IMR-90 (cell line): ENCODE data around the gene PLA2G4B. TPM values are rescaled to one million over a fixed set of nuclear protein-coding genes. Genes with fewer than 3 reads are reported as not detected.

Source experiments
- ATAC-seq: fragments of 200-7000 bp; cut with Tn5 transposase; 2 replicates; pipeline ENCODE4 v1.9.1; 2020; ENCODE audit warnings: low read depth, mild to moderate bottlenecking, moderate library complexity
- BruUV-seq: library from RNA; stranded (reverse); fragments of 400-500 nt; replicated peaks from 2 replicates; lab custom pipeline; 2021; lab: Mats Ljungman, UMichigan
- CTCF ChIA-PET: fragments of 300-600 bp; formaldehyde crosslinking; extraction: SDS; loops from one replicate; lab custom pipeline; 2021; ENCODE audit warnings: antibody characterized with exemption; lab: Yijun Ruan, JAX
- POLR2A ChIA-PET: fragments of 300-600 bp; sonication (Branson Sonifier 250); formaldehyde crosslinking; loops from one replicate; lab custom pipeline; 2022; ENCODE audit warnings: antibody characterized with exemption; ENCODE audit not compliant: unreplicated experiment; lab: Charles Lee
- DNase-seq: peaks from one replicate; pipeline ENCODE4 v3.0.0; 2013
- H2AFZ ChIP-seq: replicated peaks from 2 replicates; pipeline ENCODE3; 2013; ENCODE audit warnings: low read length, mild to moderate bottlenecking; ENCODE audit not compliant: poor library complexity
- H2AK5ac ChIP-seq: 2 replicates; pipeline ENCODE4 v1.6.1; 2013; ENCODE audit warnings: low read depth, low read length, inconsistent platforms
- H2AK9ac ChIP-seq: replicated peaks from 2 replicates; pipeline ENCODE3; 2013; ENCODE audit warnings: mild to moderate bottlenecking, low read depth, low read length, moderate library complexity; ENCODE audit not compliant: poor library complexity
- H2BK120ac ChIP-seq: 2 replicates; pipeline ENCODE4 v1.6.1; 2013; ENCODE audit warnings: low read depth, low read length, inconsistent platforms
- H2BK15ac ChIP-seq: 3 replicates; pipeline ENCODE4 v1.6.1; 2013; ENCODE audit warnings: low read depth, low read length, inconsistent platforms
- H2BK20ac ChIP-seq: 2 replicates; pipeline ENCODE4 v1.6.1; 2013; ENCODE audit warnings: low read depth, mild to moderate bottlenecking, inconsistent platforms, low read length, moderate library complexity
- H2BK5ac ChIP-seq: 2 replicates; pipeline ENCODE4 v1.6.1; 2013; ENCODE audit warnings: mild to moderate bottlenecking, low read depth, low read length, inconsistent platforms; ENCODE audit not compliant: poor library complexity, severe bottlenecking
- H3K14ac ChIP-seq: replicated peaks from 2 replicates; pipeline ENCODE4 v1.6.1; 2013; ENCODE audit warnings: low read depth, low read length, inconsistent platforms
- H3K18ac ChIP-seq: 2 replicates; pipeline ENCODE4 v1.6.1; 2013; ENCODE audit warnings: low read depth, low read length, control low read depth
- H3K23ac ChIP-seq: 2 replicates; pipeline ENCODE4 v1.6.1; 2013; ENCODE audit warnings: low read depth, low read length, inconsistent platforms
- H3K27ac ChIP-seq: 2 replicates; pipeline ENCODE4 v1.5.1; 2013; ENCODE audit warnings: mild to moderate bottlenecking, control low read depth, low read length; ENCODE audit not compliant: insufficient read depth
- H3K27me3 ChIP-seq: 2 replicates; pipeline ENCODE4 v1.6.1; 2013; ENCODE audit warnings: low read length; ENCODE audit not compliant: control insufficient read depth, insufficient read depth
- H3K36me3 ChIP-seq: 2 replicates; pipeline ENCODE4 v1.6.1; 2013; ENCODE audit warnings: low read length, mixed read lengths; ENCODE audit not compliant: control insufficient read depth, insufficient read depth
- H3K4ac ChIP-seq: 2 replicates; pipeline ENCODE4 v1.6.1; 2013; ENCODE audit warnings: low read depth, low read length, inconsistent platforms
- H3K4me1 ChIP-seq: 2 replicates; pipeline ENCODE4 v1.6.1; 2013; ENCODE audit warnings: low read length, mixed read lengths; ENCODE audit not compliant: control insufficient read depth, insufficient read depth
- H3K4me2 ChIP-seq: 2 replicates; pipeline ENCODE4 v1.6.1; 2013; ENCODE audit warnings: low read depth, mild to moderate bottlenecking, control low read depth, low read length, moderate library complexity
- H3K4me3 ChIP-seq: 2 replicates; pipeline ENCODE4 v1.5.1; 2013; ENCODE audit warnings: low read depth, mild to moderate bottlenecking, control low read depth, low read length, moderate library complexity; ENCODE audit not compliant: insufficient read depth
- H3K56ac ChIP-seq: 2 replicates; pipeline ENCODE4 v1.6.1; 2013; ENCODE audit warnings: low read length, inconsistent platforms; ENCODE audit not compliant: insufficient read depth; ENCODE audit errors: extremely low read depth
- H3K79me1 ChIP-seq, 2 experiments: 2 replicates each; pipeline ENCODE4 v1.6.1; 2013; ENCODE audit warnings: low read length in 2 of 2, inconsistent platforms in 1 of 2, low read depth in 1 of 2
- H3K9ac ChIP-seq: 2 replicates; pipeline ENCODE4 v1.6.1; 2013; ENCODE audit warnings: low read depth, low read length, control low read depth
- H3K9me1 ChIP-seq: 2 replicates; pipeline ENCODE4 v1.6.1; 2013; ENCODE audit warnings: low read length, inconsistent platforms; ENCODE audit not compliant: insufficient read depth
- H3K9me3 ChIP-seq: 2 replicates; pipeline ENCODE4 v1.6.1; 2013; ENCODE audit warnings: low read length; ENCODE audit not compliant: control insufficient read depth, insufficient read depth
- H4K20me1 ChIP-seq: 2 replicates; pipeline ENCODE4 v1.6.1; 2013; ENCODE audit warnings: low read length, inconsistent platforms; ENCODE audit not compliant: insufficient read depth
- H4K5ac ChIP-seq: 2 replicates; pipeline ENCODE4 v1.6.1; 2013; ENCODE audit warnings: mild to moderate bottlenecking, low read depth, low read length, control low read depth
- H4K8ac ChIP-seq, 2 experiments: 2 replicates each; pipeline ENCODE4 v1.6.1; 2013; ENCODE audit warnings: low read depth in 2 of 2, low read length in 2 of 2, control low read depth in 1 of 2, inconsistent platforms in 1 of 2
- H4K91ac ChIP-seq: 2 replicates; pipeline ENCODE4 v1.6.1; 2013; ENCODE audit warnings: low read depth, low read length, inconsistent platforms; ENCODE audit not compliant: insufficient read depth
- MXI1 ChIP-seq: IDR thresholded peaks from 2 replicates; pipeline ENCODE4 v1.6.1; 2012; ENCODE audit warnings: low read depth, mild to moderate bottlenecking, low read length, moderate library complexity, borderline replicate concordance
- RAD21 ChIP-seq: IDR thresholded peaks from 2 replicates; pipeline ENCODE4 v1.6.1; 2012; ENCODE audit warnings: low read length, improper control_type of control experiment
- RFX5 ChIP-seq: IDR thresholded peaks from 2 replicates; pipeline ENCODE4 v1.8.0; 2012; ENCODE audit warnings: low read depth, mild to moderate bottlenecking, low read length, moderate library complexity
- WGBS, 2 experiments: methylation state at CpG; one replicate each; pipeline versions ENCODE4 v1.1.5 to v1.1.7; 2013; ENCODE audit warnings: missing lambda C conversion rate in 2 of 2; ENCODE audit not compliant: insufficient read length in 1 of 2; ENCODE audit errors: extremely low coverage in 2 of 2; 5-methylcytosine and 5-hydroxymethylcytosine counted together
- dilution Hi-C: fragments of 300-500 bp; cut with HindIII; formaldehyde crosslinking; loops from one replicate; pipeline ENCODE4 v1.14.3; 2018; ENCODE audit warnings: low sequenced_read_pairs; ENCODE audit not compliant: unreplicated experiment
- in situ Hi-C: fragments of 300-500 bp; cut with MboI; formaldehyde crosslinking; loops from 3 replicates; pipeline ENCODE4 v1.14.3; 2019; ENCODE audit warnings: low sequenced_read_pairs, inconsistent platforms, mixed read lengths
- intact Hi-C: fragments of 100-400 bp; cut with micrococcal nuclease; formaldehyde crosslinking; loops from 2 replicates; pipeline ENCODE4 v1.10.0; 2022
- polyA plus RNA-seq, 3 experiments: library from polyadenylated mRNA; depleted of rRNA; stranded (reverse); fragments of >200 nt; gene quantifications; 2 replicates each; pipeline ENCODE4 v1.2.3, GENCODE V29; 2012; ENCODE audit warnings: low replicate concordance in 1 of 3
- total RNA-seq: library from RNA; depleted of rRNA; stranded (reverse); fragments of >200 nt; gene quantifications from 2 replicates; pipeline ENCODE4 v1.2.3, GENCODE V29; 2012

PLA2G4B gene
- total and polyA plus RNA-seq, 2 of the 4 experiments (the other 2 are of a cell fraction), result 0.18 to 3.1 TPM

GRCh38 chr15:41866872-41867579 is 28.4 kb downstream of the PLA2G4B start:
- H3K9ac ChIP-seq, result no peak overlapping the region
- no peak overlapping the region for H2AFZ ChIP-seq
- H3K14ac ChIP-seq, result no peak overlapping the region
- H3K18ac ChIP-seq, result no peak overlapping the region
- no peak overlapping the region for H4K91ac ChIP-seq
- H2AK9ac ChIP-seq, result no peak overlapping the region
- H3K36me3 ChIP-seq, result no peaks in the 10 kb centered on the region
- POLR2A ChIA-PET, result no interaction called here
- BruUV-seq, result no TSS peak
- H2BK5ac ChIP-seq, result no peak overlapping the region
- ATAC-seq, result no peak
- H3K79me1 ChIP-seq, result no peaks in the 10 kb centered on the region
- H3K9me3 ChIP-seq, result no peaks in the 10 kb centered on the region
- H3K9me1 ChIP-seq, result 0 out of 2 replicates have a peak, but pooled peaks cover 2% of the 10 kb centered on the region
- H2BK20ac ChIP-seq, result no peak overlapping the region
- H3K4me3 ChIP-seq, result no peak overlapping the region
- H3K27ac ChIP-seq, result no peak overlapping the region
- H3K4me1 ChIP-seq, result peaks cover 2% of the 10 kb centered on the region; the same call in 1 of the 2 replicates
- dilution Hi-C loops, result no loop called here
- H3K4me2 ChIP-seq, result no peak overlapping the region
- no peak overlapping the region for H3K23ac ChIP-seq
- H4K5ac ChIP-seq, result no peak overlapping the region
- H3K56ac ChIP-seq, result no peak overlapping the region
- intact Hi-C loops, result no loop called here
- peaks cover 3% of the 10 kb centered on the region; the same call in 1 of the 2 replicates for H4K20me1 ChIP-seq
- no peak overlapping the region for H3K4ac ChIP-seq
- CTCF ChIA-PET, result no interaction called here
- no peak overlapping the region for H4K8ac ChIP-seq
- WGBS, 2 experiments, result 96% methylated on average over 7 of the region's 25 CpGs; no CpG with 5 or more reads in 1 of the 2 experiments
- H3K27me3 ChIP-seq, result peaks cover 12% of the 10 kb centered on the region
- TF ChIP-seq RAD21 (no peak), RFX5 (no peak), MXI1 (no peak)
- H2AK5ac ChIP-seq, result no peak overlapping the region
- no peak overlapping the region for H2BK120ac ChIP-seq
- no peak overlapping the region for H2BK15ac ChIP-seq
- in situ Hi-C loops, result no loop called here
- DNase-seq, result no peak
